HepG2 (cell line): ENCODE measurements around the gene PXMP4. TPM values are rescaled to one million over a fixed set of nuclear protein-coding genes. Genes with fewer than 3 reads are reported as not detected.

Experiments used
- BATF2 ChIP-seq: sonication (generic); formaldehyde crosslinking; IDR thresholded peaks from 2 replicates; pipeline ENCODE4 v1.8.0; 2022; ENCODE audit warnings: mild to moderate bottlenecking, missing genetic modification reagents, moderate library complexity
- CREM ChIP-seq, 2 experiments: sonication (generic) in 1 of 2; formaldehyde crosslinking in 1 of 2; IDR thresholded peaks; 2 replicates each; pipeline versions ENCODE4 v1.4.0 to v1.6.1; 2016 to 2020; ENCODE audit warnings: antibody characterized with exemption in 1 of 2, mild to moderate bottlenecking in 1 of 2, missing genetic modification reagents in 1 of 2
- ELF3 ChIP-seq: IDR thresholded peaks from 2 replicates; pipeline ENCODE4 v1.6.1; 2016; ENCODE audit warnings: missing genetic modification reagents, missing compliant biosample characterization
- HMG20B ChIP-seq: conservative IDR thresholded peaks from 2 replicates; pipeline ENCODE4 v1.6.1; 2016; ENCODE audit warnings: missing genetic modification reagents, missing compliant biosample characterization
- MXD1 ChIP-seq: sonication (generic); formaldehyde crosslinking; IDR thresholded peaks from 2 replicates; pipeline ENCODE4 v1.4.0; 2020; ENCODE audit warnings: mild to moderate bottlenecking, missing genetic modification reagents
- NFAT5 ChIP-seq: sonication (generic); formaldehyde crosslinking; IDR thresholded peaks from 2 replicates; pipeline ENCODE4 v1.4.0; 2020; ENCODE audit warnings: missing genetic modification reagents
- PHF21A ChIP-seq: sonication (generic); formaldehyde crosslinking; IDR thresholded peaks from 2 replicates; pipeline ENCODE4 v1.5.0; 2020; ENCODE audit warnings: mild to moderate bottlenecking, missing genetic modification reagents
- RNF219 ChIP-seq: sonication (generic); formaldehyde crosslinking; IDR thresholded peaks from 2 replicates; pipeline ENCODE4 v1.5.0; 2020; ENCODE audit warnings: mild to moderate bottlenecking, missing genetic modification reagents
- SRSF4 ChIP-seq: fragments of 200-400 bp; formaldehyde crosslinking; IDR thresholded peaks from one replicate; pipeline ENCODE4 v1.6.1; 2018; ENCODE audit warnings: mild to moderate bottlenecking, low read depth, low read length, moderate library complexity; ENCODE audit not compliant: poor library complexity, severe bottlenecking
- STAG1 ChIP-seq: sonication (generic); formaldehyde crosslinking; IDR thresholded peaks from 2 replicates; pipeline ENCODE4 v1.4.0; 2020; ENCODE audit warnings: missing genetic modification reagents
- TFE3 ChIP-seq: IDR thresholded peaks from 2 replicates; pipeline ENCODE4 v1.6.1; 2016
- ZBTB42 ChIP-seq: sonication (generic); formaldehyde crosslinking; IDR thresholded peaks from 2 replicates; pipeline ENCODE4 v1.5.0; 2020; ENCODE audit warnings: mild to moderate bottlenecking, missing genetic modification reagents
- ZNF280B ChIP-seq: sonication (generic); formaldehyde crosslinking; IDR thresholded peaks from 2 replicates; pipeline ENCODE4 v1.5.0; 2020; ENCODE audit warnings: missing genetic modification reagents, mild to moderate bottlenecking, borderline replicate concordance
- ZNF317 ChIP-seq: sonication (generic); formaldehyde crosslinking; IDR thresholded peaks from 2 replicates; pipeline ENCODE4 v1.5.0; 2020; ENCODE audit warnings: mild to moderate bottlenecking, missing genetic modification reagents
- ZNF331 ChIP-seq: sonication (generic); formaldehyde crosslinking; IDR thresholded peaks from 2 replicates; pipeline ENCODE4 v1.4.0; 2020; ENCODE audit warnings: missing genetic modification reagents
- ZNF775 ChIP-seq: sonication (generic); formaldehyde crosslinking; IDR thresholded peaks from 2 replicates; pipeline ENCODE4 v1.4.0; 2020; ENCODE audit warnings: missing genetic modification reagents, mild to moderate bottlenecking, moderate library complexity, borderline replicate concordance
- polyA plus RNA-seq, 8 experiments: library from polyadenylated mRNA; depleted of rRNA in 3 of 8; stranded (reverse) in 7 of 8; unstranded in 1 of 8; fragments of >200 nt; fragmentation: Illumina TruSeq in 4 of 8; extraction: Trizol in 4 of 8; gene quantifications; 2 replicates each; pipeline versions ENCODE4 v1.2.1 to v1.2.3, GENCODE V29; 2011 to 2016; ENCODE audit warnings: low read depth in 4 of 8, missing spikeins in 1 of 8, mixed read lengths in 1 of 8; ENCODE audit not compliant: insufficient read depth in 1 of 8
- total RNA-seq, 5 experiments: library from RNA; depleted of rRNA; stranded (reverse); fragments of >200 nt; fragmentation: Illumina TruSeq; extraction: Trizol; gene quantifications; 2 replicates each; pipeline ENCODE4 v1.2.3, GENCODE V29; 2016; ENCODE audit warnings: low read depth in 1 of 5

The PXMP4 gene
- total and polyA plus RNA-seq, 2 of the 13 experiments (the other 11 are each of a cell fraction or from before 2014, with no cell fraction given) = not detected

- TF ChIP-seq HMG20B (CRISPR knock-in tag) (0 out of 2 replicates have a peak, but pooled peaks have one; percentile 16), ZNF775 (CRISPR knock-in tag) (no peak), STAG1 (CRISPR knock-in tag) (no peak), BATF2 (CRISPR knock-in tag) (no peak), ZNF280B (no peak), RNF219 (CRISPR knock-in tag) (no peak), ZNF317 (CRISPR knock-in tag) (no peak), MXD1 (CRISPR knock-in tag) (no peak), TFE3 (CRISPR knock-in tag) (no peak), NFAT5 (no peak), ELF3 (CRISPR knock-in tag) (no peak), ZBTB42 (CRISPR knock-in tag) (no peak), CREM (IDR thresholded peaks at IDR 0.05) (0 out of 2 replicates have a peak, but pooled peaks have one; percentile 12), CREM (CRISPR knock-in tag; IDR thresholded peaks at IDR 0.05) (no peak), SRSF4 (no peak), ZNF331 (CRISPR knock-in tag) (peak; percentile 37; the same call in 1 of the 2 replicates), PHF21A (CRISPR knock-in tag) (no peak)
Observed at GRCh38 chr20:33721391-33722140, 1.5 kb upstream of the PXMP4 start (continued).
